ENCODE results near the gene SPACA9. TPM values are rescaled to one million over a fixed set of nuclear protein-coding genes. Genes with fewer than 3 reads are reported as not detected.

The SPACA9 gene
- 4.5 and 5.6 TPM in 2 replicates for total RNA-seq

GRCh38 chr9:132878695-132879456, at the start of gene SPACA9:
SPACA9 (plus strand) TSS chr9:132878898; CDS start chr9:132883948, 5,050 bp downstream.

GRCh38 chr9:132877824-132878694, 639 bp upstream of the SPACA9 start, which contains the start of gene AK8:
AK8 (minus strand) TSS chr9:132878284; CDS start chr9:132878255, 29 bp downstream.

Other genes with a start within 250 kb of the SPACA9 start
- 11.7 and 14.6 TPM in 2 replicates for gene DDX31, start 208.9 kb upstream of the SPACA9 start, total RNA-seq
- gene GTF3C4, start 208.4 kb upstream of the SPACA9 start, total RNA-seq = 8.3 and 10.5 TPM in 2 replicates
- gene AK8, start 614 bp upstream of the SPACA9 start, total RNA-seq = 0.39 and 0.46 TPM in 2 replicates
- gene TSC1, start 65.7 kb downstream of the SPACA9 start, total RNA-seq = 14.5 and 17.3 TPM in 2 replicates
- gene GFI1B, start 99.8 kb downstream of the SPACA9 start, total RNA-seq = not detected in 2 replicates
- 42.2 and 64.6 TPM in 2 replicates for gene GTF3C5, start 152.1 kb downstream of the SPACA9 start, total RNA-seq
- 0.08 and 1.2 TPM in 2 replicates for gene CEL, start 183.1 kb downstream of the SPACA9 start, total RNA-seq
- gene RALGDS, start 242.3 kb downstream of the SPACA9 start, total RNA-seq = 18.7 and 29.8 TPM in 2 replicates

Measured in hair follicular keratinocyte (primary cell).